Measurements from ENCODE around the gene ZFYVE28.

- TF ChIP-seq, protein P1, sequence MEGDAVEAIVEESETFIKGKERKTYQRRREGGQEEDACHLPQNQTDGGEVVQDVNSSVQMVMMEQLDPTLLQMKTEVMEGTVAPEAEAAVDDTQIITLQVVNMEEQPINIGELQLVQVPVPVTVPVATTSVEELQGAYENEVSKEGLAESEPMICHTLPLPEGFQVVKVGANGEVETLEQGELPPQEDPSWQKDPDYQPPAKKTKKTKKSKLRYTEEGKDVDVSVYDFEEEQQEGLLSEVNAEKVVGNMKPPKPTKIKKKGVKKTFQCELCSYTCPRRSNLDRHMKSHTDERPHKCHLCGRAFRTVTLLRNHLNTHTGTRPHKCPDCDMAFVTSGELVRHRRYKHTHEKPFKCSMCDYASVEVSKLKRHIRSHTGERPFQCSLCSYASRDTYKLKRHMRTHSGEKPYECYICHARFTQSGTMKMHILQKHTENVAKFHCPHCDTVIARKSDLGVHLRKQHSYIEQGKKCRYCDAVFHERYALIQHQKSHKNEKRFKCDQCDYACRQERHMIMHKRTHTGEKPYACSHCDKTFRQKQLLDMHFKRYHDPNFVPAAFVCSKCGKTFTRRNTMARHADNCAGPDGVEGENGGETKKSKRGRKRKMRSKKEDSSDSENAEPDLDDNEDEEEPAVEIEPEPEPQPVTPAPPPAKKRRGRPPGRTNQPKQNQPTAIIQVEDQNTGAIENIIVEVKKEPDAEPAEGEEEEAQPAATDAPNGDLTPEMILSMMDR (IDR thresholded peaks at IDR 0.05): no peak
- TF ChIP-seq EZH2phosphoT487 (IDR thresholded peaks at IDR 0.05): no peak
- TF ChIP-seq EZH2 (IDR thresholded peaks at IDR 0.05): no peak
These were observed 50.8 kb downstream of the ZFYVE28 start for GRCh38 chr4:2367626-2368025.
